NCI-H446 (cell line): ENCODE results near the gene RHOC.

Source experiments
- DNase-seq, 2 experiments: peaks; one replicate each; lab custom pipeline; 2025; lab: John Stamatoyannopoulos, UW

RHOC gene

GRCh38 chr1:112717263-112717873 is 10.4 kb upstream of the RHOC start:
- DNase-seq, result no peak

- peak; percentile 78 to 93 for DNase-seq
Observed at GRCh38 chr1:112716133-112716720, 9.3 kb upstream of the RHOC start.

DNA sequence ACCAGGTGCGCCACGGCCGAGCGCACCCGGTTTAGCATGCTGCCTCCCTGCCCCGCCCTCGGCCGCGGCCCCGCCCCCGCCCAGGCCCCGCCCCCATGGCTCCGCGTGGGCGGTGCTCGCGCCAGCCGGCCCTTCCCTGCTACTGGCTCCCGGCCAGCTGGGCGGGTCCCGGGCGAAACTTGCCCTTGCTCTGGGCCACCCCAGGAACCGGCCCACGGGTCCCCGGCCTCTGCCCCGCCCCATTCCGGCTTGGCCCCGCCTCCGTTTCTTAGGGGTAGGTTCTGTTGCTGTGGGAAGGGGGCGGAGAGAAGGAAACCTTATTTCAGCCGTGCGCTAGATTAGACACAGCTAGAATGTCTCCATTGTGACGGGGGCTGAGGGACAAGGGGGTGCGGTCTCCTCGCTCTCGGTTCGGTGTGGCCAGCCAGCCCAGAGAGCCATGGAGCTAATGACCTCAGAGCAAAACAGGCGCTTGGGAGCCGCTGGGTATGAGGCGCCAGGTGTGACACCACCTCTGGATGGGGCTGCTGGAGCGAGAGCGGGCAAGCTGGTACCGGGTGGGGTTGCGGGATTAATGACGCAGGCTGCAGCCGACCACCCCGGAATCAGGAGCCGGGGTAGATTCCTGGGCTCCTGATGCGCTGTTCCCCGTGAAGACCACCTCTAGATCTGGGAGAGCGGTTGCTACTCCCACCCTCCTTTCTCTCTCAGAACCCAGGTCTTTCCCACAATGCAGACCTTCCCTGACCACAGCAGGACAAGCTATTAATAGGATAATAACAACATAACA is 8.5 kb upstream of the RHOC start, which contains the start of gene PPM1J:
PPM1J (minus strand) TSS at position 69 of the 790 bp plus-strand sequence; CDS start at position 38, 31 bp downstream.
- peak; percentile 57 to 92 for DNase-seq

DNA sequence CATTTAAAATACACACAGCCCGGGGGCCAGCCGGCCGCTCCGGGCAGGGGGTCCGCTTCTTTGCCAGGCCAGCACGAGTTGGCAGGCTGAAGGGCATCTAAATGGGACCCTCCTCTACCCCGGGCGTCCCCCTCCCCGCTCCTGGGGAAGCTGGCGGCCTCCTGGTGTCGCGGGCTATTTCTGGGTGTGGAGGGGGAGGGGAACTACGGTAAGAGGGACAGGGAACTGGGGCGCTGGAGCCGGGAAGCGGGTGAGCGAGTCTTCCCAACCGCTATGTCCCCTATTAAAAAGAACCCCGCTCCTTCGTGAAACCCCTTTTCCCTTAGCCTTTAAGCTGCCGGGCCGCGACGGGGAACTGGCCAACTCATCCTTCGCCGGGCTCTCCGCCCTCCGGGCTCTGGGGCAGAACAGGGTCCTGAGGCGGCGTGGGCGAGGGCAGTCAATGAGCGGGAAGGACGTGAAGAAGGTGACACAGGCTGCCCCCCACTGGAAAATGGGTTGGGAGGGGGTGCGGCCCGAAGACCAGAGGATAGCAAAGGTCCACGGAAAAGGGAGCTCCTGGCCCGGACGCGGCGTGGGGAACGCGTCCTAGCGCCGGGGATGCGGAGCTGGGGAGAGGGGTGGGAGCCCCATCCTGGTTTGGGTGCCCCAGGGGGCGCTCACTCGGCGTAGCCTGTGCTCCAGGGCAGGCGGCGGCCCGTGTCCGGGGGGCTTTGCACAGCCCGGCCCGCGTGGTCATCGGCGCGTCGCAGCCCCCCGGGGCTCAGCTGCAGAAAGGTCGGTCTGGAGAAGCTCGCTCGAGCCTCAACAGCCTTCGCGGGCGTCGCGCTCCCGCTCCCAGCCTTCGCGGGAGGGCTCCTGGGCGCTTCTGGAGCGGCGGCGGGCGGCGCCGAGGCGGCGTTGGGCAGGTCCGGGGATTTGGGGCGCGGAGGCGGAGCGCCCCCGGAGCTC is 7.7 kb upstream of the RHOC start:
- no peak for DNase-seq

GRCh38 chr1:112713466-112714312 is 6.8 kb upstream of the RHOC start:
- no peak for DNase-seq

- no peak for DNase-seq
Observed at GRCh38 chr1:112712701-112713128, 5.8 kb upstream of the RHOC start.

- no peak for DNase-seq
Observed at GRCh38 chr1:112712191-112712590, 5.3 kb upstream of the RHOC start.

- DNase-seq, result no peak
Observed at GRCh38 chr1:112711670-112712069, 4.7 kb upstream of the RHOC start.

DNA sequence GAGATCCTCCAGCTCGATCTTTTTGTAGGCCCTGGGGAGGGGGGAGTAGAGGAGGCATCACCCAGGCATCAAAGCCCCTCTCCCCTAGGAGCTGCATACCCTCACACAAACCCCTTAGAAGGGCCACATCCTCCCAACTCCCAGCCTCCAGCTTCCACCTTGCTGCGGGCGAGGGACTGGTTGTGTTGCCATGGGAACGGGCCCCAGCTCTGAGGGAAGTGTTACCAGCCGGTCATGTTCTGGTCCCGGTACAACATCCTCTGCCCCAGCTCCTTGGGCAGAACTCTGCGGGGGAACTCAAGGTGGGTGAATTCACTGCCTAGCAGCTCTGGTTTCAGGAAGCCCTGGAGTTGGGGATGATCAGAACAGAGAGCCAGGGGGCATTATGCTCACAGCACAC is 4.1 kb upstream of the RHOC start:
- no peak for DNase-seq

DNA sequence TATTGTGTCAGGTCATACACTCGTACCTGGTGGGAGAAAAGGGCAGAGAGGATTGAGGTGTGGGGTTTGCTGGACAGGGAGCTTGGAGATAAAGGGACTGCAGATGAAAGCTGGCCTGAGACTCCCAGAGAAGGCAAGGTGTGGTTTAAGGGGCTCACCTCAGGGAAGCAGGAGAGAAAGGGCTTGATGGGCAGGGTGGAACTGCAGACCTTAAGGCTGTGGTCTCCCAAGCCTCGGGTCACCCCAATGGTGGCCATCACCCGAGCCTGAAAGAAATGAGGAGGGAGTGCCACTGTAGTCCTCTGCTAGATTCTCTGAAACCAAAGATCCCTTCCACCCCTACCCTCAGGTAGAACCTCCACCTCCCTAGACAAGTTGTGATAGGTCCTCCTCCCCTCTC is 3.7 kb upstream of the RHOC start:
- DNase-seq, result no peak

DNA sequence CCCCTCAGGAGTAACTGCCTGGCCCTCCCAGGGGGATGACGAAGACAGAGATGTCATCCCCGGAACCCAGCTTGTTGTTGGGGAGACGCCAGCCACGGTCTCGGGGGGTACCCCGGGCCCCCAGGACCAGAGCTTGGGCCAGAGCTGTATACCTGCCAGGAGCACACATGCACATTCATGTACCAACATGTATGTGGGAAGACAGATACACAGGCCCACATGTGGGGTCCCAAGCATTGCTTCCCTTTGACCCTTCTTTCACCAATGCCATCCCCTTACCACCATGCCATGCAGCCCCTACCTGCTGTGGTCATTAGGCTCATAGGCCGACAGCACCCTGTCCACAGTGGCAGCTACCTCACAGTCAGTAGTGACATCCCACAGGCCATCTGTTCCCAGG is 3.2 kb upstream of the RHOC start:
- no peak for DNase-seq

- no peak for DNase-seq
Observed at GRCh38 chr1:112708489-112708888, 1.6 kb upstream of the RHOC start.

DNA sequence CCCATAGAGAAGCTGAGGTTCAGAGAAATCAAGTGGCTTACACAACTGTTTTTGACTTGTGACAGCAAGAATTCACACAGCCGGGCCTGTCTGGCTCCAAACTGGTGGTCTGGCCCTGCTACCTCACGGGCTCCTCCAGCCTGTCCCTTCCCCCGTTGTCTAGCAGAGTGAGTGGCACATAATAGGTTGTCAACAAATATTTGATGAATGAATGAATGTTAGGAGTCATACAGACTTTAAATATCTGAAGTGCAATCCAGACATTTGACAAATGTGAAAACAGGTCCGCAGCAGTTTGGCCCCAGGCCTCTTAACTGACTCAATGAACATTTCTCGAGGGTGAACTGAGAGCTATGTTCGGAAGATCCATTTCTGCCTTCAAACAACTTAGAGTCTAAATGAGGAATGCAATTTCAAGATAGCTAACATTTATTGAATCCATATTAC is 1.1 kb upstream of the RHOC start:
- no peak for DNase-seq

- DNase-seq, result peak; percentile 71 to 87
Observed at GRCh38 chr1:112707221-112708001, 484 bp upstream of the RHOC start.

DNA sequence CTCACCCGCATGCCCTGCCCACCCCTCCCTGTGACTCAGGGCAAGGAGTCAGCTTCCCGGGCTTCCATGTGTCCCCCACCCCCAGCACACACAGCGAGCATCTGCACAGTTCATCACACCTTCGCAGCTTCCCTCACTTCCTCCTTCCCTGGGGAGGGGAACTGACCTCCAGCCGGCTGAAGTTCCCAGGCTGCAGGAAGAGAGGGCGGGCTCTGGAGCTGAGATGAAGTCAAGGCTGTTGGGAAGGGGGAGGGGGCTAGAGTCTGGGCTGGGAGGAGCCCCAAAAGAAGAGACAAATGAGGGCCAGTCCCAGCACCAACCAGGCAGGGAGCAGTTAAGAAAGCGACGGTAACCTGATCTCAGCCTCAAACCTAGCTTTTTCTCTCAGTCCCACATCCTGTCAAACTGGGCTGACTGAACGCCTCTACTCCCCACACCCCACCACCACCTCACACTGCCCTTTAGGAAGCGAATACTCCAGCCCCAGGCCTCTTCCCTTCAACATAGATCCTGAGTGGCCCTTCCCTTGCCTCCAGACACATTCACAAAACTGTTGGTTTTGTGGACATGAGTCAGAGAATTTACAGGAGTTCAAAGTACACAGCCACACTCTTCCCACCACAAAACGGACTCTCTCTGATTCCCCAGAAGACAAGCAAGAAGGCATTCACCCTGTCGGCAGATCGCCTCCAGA is 1.8 kb downstream of the RHOC start:
- peak; percentile 67 to 91 for DNase-seq

DNA sequence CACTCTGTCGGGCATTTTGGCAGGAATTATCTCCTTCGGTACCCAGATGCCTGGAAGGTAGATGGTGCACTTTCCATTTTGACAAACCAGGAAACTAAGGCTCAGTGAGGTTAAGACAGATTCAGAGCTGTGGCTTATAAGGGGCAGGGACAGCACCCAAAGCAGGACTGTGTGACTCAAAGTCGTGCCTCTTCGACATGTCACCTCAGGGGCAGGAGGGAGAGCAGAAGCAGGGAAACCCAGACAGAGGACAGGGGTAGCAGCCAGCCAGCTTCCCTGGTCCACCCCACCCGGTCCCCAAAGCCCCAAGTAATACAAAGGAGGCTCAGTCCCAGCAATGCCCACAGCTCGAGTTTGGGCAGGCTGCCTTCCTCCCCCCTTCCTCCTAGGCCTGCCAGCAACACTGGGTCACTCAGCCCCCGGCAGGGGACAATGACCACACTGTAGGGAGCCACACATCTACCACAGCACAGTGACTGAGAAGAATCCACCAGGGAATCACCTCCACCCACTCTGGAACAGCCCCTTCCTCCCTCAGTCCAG is 2.5 kb downstream of the RHOC start:
- DNase-seq, result no peak

- DNase-seq, result no peak
Observed at GRCh38 chr1:112703706-112704105, 3.2 kb downstream of the RHOC start.

DNA sequence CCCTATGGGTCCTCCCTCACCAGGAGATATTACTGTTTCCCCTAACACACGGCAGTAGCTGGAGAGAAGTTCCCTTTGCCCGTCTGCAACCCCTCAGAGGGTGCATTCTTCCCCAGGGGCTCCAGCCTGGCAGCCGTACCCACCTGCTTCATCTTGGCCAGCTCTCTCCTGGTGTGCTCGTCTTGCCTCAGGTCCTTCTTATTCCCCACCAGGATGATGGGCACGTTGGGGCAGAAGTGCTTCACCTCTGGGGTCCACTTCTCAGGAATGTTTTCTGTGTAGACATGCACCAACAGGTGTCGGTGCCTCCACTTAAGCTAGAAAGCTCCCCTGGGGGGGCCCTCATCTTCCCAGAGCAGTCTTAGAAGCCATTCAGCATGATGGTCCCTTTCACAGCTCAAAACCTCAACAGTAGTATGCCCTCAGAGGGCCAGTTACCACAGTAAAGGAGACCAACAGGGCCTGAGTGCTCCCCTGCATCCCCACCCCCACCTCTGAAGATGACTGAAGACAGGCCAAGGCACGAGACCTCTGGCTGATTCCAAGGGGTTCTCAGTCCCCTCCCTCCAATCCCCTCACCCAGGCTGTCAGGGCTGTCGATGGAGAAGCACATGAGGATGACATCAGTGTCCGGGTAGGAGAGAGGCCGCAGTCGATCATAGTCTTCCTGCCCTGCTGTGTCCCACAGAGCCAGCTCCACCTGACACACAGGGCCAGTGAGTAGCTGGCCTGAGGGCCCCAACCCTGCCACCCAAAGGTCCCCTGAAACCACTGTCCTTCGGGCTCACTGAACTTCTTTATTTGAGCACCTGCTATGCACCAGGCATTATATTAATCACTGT is 4.3 kb downstream of the RHOC start:
- no peak for DNase-seq

DNA sequence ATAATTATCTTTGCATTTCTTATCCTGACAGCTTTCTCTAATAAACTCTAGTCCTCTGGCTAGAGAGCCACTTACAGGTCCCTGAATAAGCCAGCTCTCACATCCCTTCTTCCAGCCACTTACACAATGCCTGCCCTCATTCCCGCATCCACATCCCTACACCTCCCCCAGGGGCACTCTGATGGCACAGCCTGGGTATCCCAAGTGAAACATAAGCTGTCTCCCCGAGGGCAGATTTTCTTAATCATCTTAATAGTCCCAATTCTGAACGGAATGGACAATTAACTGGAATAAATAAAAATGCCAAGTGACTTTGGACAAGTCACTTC is 4.9 kb downstream of the RHOC start:
- no peak for DNase-seq
